Osteoblast (primary cell): Measurements from ENCODE around the gene DNAH6. TPM values are rescaled to one million over a fixed set of nuclear protein-coding genes. Genes with fewer than 3 reads are reported as not detected.

Experiments used
- DNase-seq: peaks from one replicate; pipeline ENCODE4 v3.0.0; 2011; ENCODE audit warnings: low spot score, mixed read lengths; ENCODE audit not compliant: insufficient read length; ENCODE audit errors: missing footprints
- H2AFZ ChIP-seq: 2 replicates; pipeline ENCODE4 v1.6.0; 2011; ENCODE audit warnings: mild to moderate bottlenecking, low read length
- H3K27ac ChIP-seq: 2 replicates; pipeline ENCODE4 v1.5.1; 2011; ENCODE audit warnings: mild to moderate bottlenecking, low read depth, low read length, moderate library complexity
- H3K27me3 ChIP-seq: 2 replicates; pipeline ENCODE4 v1.6.0; 2012; ENCODE audit warnings: mild to moderate bottlenecking, control low read depth, inconsistent platforms, low read length, moderate library complexity; ENCODE audit not compliant: insufficient read depth
- H3K36me3 ChIP-seq: 2 replicates; pipeline ENCODE4 v1.5.1; 2011; ENCODE audit warnings: mild to moderate bottlenecking, low read length, control low read depth, moderate library complexity; ENCODE audit not compliant: insufficient read depth
- H3K4me1 ChIP-seq: 2 replicates; pipeline ENCODE4 v1.5.1; 2011; ENCODE audit warnings: mild to moderate bottlenecking, low read length, control low read depth, moderate library complexity; ENCODE audit not compliant: insufficient read depth
- H3K4me2 ChIP-seq: 2 replicates; pipeline ENCODE4 v1.6.0; 2011; ENCODE audit warnings: mild to moderate bottlenecking, low read length; ENCODE audit not compliant: insufficient read depth
- H3K4me3 ChIP-seq: fragments of 200-600 bp; sonication (generic); 3 replicates; pipeline ENCODE4 v1.5.1; 2012; ENCODE audit warnings: mild to moderate bottlenecking, low read length, inconsistent platforms; ENCODE audit not compliant: insufficient read depth
- H3K79me2 ChIP-seq: 2 replicates; pipeline ENCODE4 v1.6.0; 2012; ENCODE audit warnings: mild to moderate bottlenecking, low read length, control low read depth, inconsistent platforms; ENCODE audit not compliant: insufficient read depth
- H3K9me3 ChIP-seq: 2 replicates; pipeline ENCODE4 v1.5.1; 2011; ENCODE audit warnings: low read depth, low read length, control low read depth
- H4K20me1 ChIP-seq: 2 replicates; pipeline ENCODE4 v1.6.0; 2012; ENCODE audit warnings: mild to moderate bottlenecking, low read length, control low read depth; ENCODE audit not compliant: insufficient read depth
- CTCF ChIP-seq: IDR thresholded peaks from 2 replicates; pipeline ENCODE4 v1.5.1; 2011; ENCODE audit warnings: mild to moderate bottlenecking, low read depth, low read length, moderate library complexity; ENCODE audit errors: extremely low read depth
- total RNA-seq: library from RNA; depleted of rRNA; stranded (reverse); fragments of >200 nt; gene quantifications from 2 replicates; pipeline ENCODE4 v1.2.3, GENCODE V29; 2012

Gene DNAH6
- total RNA-seq, 1 donor, result 0.36 TPM

GRCh38 chr2:84678214-84678613, 161.9 kb downstream of the DNAH6 start:
- Histone ChIP-seq H3K27ac (no peak overlapping the region), H3K4me2 (no peak overlapping the region), H4K20me1 (no peaks in the 10 kb centered on the region), H2AFZ (no peak overlapping the region), H3K9me3 (no peaks in the 10 kb centered on the region), H3K27me3 (no peaks in the 10 kb centered on the region), H3K36me3 (no peaks in the 10 kb centered on the region), H3K4me3 (no peak overlapping the region), H3K79me2 (no peaks in the 10 kb centered on the region), H3K4me1 (peaks cover 13% of the 10 kb centered on the region)
- DNase-seq, result no peak
- TF ChIP-seq CTCF, result no peak

GRCh38 chr2:84686783-84687476, 170.6 kb downstream of the DNAH6 start:
- Histone ChIP-seq H4K20me1 (no peaks in the 10 kb centered on the region), H3K4me2 (no peak overlapping the region), H3K4me1 (no peaks in the 10 kb centered on the region), H3K79me2 (no peaks in the 10 kb centered on the region), H2AFZ (no peak overlapping the region), H3K36me3 (no peaks in the 10 kb centered on the region), H3K27ac (no peak overlapping the region), H3K9me3 (no peaks in the 10 kb centered on the region), H3K4me3 (no peak overlapping the region), H3K27me3 (no peaks in the 10 kb centered on the region)
- no peak for DNase-seq
- no peak for TF ChIP-seq CTCF

GRCh38 chr2:84687498-84688149, 171.3 kb downstream of the DNAH6 start:
- Histone ChIP-seq H3K4me2 (no peak overlapping the region), H2AFZ (no peak overlapping the region), H3K27ac (no peak overlapping the region), H4K20me1 (no peaks in the 10 kb centered on the region), H3K4me1 (no peaks in the 10 kb centered on the region), H3K4me3 (no peak overlapping the region), H3K79me2 (no peaks in the 10 kb centered on the region), H3K27me3 (no peaks in the 10 kb centered on the region), H3K9me3 (no peaks in the 10 kb centered on the region), H3K36me3 (no peaks in the 10 kb centered on the region)
- no peak for TF ChIP-seq CTCF
- no peak for DNase-seq

GRCh38 chr2:84690225-84690624, 173.9 kb downstream of the DNAH6 start:
- H3K36me3 ChIP-seq, result no peaks in the 10 kb centered on the region
- no peaks in the 10 kb centered on the region for H4K20me1 ChIP-seq
- H3K9me3 ChIP-seq, result no peaks in the 10 kb centered on the region

More at GRCh38 chr2:84690225-84690624, 173.9 kb downstream of the DNAH6 start:
- Histone ChIP-seq H3K4me1 (no peaks in the 10 kb centered on the region), H3K4me3 (no peak overlapping the region), H3K4me2 (no peak overlapping the region), H3K27ac (no peak overlapping the region), H3K79me2 (no peaks in the 10 kb centered on the region), H2AFZ (no peak overlapping the region), H3K27me3 (no peaks in the 10 kb centered on the region)
- no peak for TF ChIP-seq CTCF
- DNase-seq, result no peak
